NCI-H2196 treated with DMSO at 0.1 percent for 48 hours (cell line): Measurements from ENCODE around the gene ADH5.
A peak's percentile ranks its signal among the peaks of the same experiment; 100 is the strongest.
"Not testable (repeated sequence)": the region's sequence is repeated elsewhere in the genome, so short reads cannot be mapped to it uniquely, and the experiment has no call there.

Experiments used
- DNase-seq: peaks from one replicate; lab custom pipeline; 2025; ENCODE audit not compliant: unreplicated experiment; lab: John Stamatoyannopoulos, UW

ADH5 gene

GRCh38 chr4:99088481-99089365 lies at the start of gene ADH5:
TSS of gene ADH5 (minus strand) at chr4:99088788. CDS start at chr4:99088700, 88 bp downstream.
- peak; percentile 23 for DNase-seq

- no peak for DNase-seq
Measured at GRCh38 chr4:99136329-99136728, 47.7 kb upstream of the ADH5 start.

GRCh38 chr4:99135541-99136162 lies 47.1 kb upstream of the ADH5 start:
- DNase-seq: no peak

GRCh38 chr4:99134586-99134985 lies 46.0 kb upstream of the ADH5 start:
- DNase-seq: no peak

- DNase-seq: no peak
Measured at GRCh38 chr4:99131378-99131777, 42.8 kb upstream of the ADH5 start.

GRCh38 chr4:99126376-99126775 lies 37.8 kb upstream of the ADH5 start:
- DNase-seq: no peak

GRCh38 chr4:99121008-99121407 lies 32.4 kb upstream of the ADH5 start:
- no peak for DNase-seq

- no peak for DNase-seq
Measured at GRCh38 chr4:99120501-99120900, 31.9 kb upstream of the ADH5 start.

GRCh38 chr4:99117876-99118693 lies 29.5 kb upstream of the ADH5 start:
- DNase-seq: no peak

GRCh38 chr4:99117122-99117841 lies 28.7 kb upstream of the ADH5 start:
- DNase-seq: not testable (repeated sequence)

GRCh38 chr4:99109286-99109685 lies 20.7 kb upstream of the ADH5 start:
- DNase-seq: not testable (repeated sequence)

GRCh38 chr4:99104153-99104552 lies 15.6 kb upstream of the ADH5 start:
- DNase-seq: no peak

- DNase-seq: no peak
Measured at GRCh38 chr4:99103166-99103565, 14.6 kb upstream of the ADH5 start.

- no peak for DNase-seq
Measured at GRCh38 chr4:99102634-99103033, 14.0 kb upstream of the ADH5 start.

- DNase-seq: no peak
Measured at GRCh38 chr4:99100876-99101275, 12.3 kb upstream of the ADH5 start.

- not testable (repeated sequence) for DNase-seq
Measured at GRCh38 chr4:99099814-99100213, 11.2 kb upstream of the ADH5 start.

GRCh38 chr4:99099311-99099710 lies 10.7 kb upstream of the ADH5 start:
- DNase-seq: no peak

- not testable (repeated sequence) for DNase-seq
Measured at GRCh38 chr4:99091841-99092240, 3.3 kb upstream of the ADH5 start.

- DNase-seq: no peak
Measured at GRCh38 chr4:99091216-99091575, 2.6 kb upstream of the ADH5 start.

GRCh38 chr4:99090481-99091215 lies 2.1 kb upstream of the ADH5 start:
- no peak for DNase-seq
